Kasumi-1 (cell line): ENCODE results near the gene CTSG.
"Not testable (repeated sequence)": the region's sequence is repeated elsewhere in the genome, so short reads cannot be mapped to it uniquely, and the experiment has no call there.

ENCODE experiments used
- DNase-seq, 2 experiments: peaks; one replicate each; lab custom pipeline; 2025; lab: John Stamatoyannopoulos, UW

CTSG gene, protein sequence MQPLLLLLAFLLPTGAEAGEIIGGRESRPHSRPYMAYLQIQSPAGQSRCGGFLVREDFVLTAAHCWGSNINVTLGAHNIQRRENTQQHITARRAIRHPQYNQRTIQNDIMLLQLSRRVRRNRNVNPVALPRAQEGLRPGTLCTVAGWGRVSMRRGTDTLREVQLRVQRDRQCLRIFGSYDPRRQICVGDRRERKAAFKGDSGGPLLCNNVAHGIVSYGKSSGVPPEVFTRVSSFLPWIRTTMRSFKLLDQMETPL

GRCh38 chr14:24576182-24576581 is at the start of gene CTSG:
Gene CTSG, minus strand, starts transcription at chr14:24576250. Its CDS starts 27 bp downstream, at chr14:24576223.
- DNase-seq = peak; percentile 92 to 95

DNA sequence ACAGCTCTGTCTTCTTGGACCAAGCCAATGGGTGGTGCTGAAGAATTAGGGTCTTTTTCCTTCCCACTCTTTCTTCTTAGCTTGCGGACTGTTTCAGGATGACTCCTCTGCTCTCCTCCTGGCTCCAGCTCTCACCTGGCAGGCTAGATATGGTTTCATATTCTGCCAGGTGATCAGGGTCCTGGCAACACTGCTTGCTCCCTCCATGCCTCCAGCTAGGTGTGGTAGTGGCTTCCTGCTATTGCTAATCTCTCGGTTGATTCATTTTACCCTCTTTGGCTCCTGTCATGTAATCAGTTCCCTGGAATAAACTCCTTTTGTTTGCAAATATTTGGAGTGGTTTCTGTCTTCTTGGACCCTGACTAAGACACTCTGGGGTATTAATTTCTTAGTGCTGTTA is 37.7 kb upstream of the CTSG start:
- no peak for DNase-seq

GRCh38 chr14:24613241-24613640 is 37.2 kb upstream of the CTSG start:
- peak; percentile 44 to 56 for DNase-seq

DNA sequence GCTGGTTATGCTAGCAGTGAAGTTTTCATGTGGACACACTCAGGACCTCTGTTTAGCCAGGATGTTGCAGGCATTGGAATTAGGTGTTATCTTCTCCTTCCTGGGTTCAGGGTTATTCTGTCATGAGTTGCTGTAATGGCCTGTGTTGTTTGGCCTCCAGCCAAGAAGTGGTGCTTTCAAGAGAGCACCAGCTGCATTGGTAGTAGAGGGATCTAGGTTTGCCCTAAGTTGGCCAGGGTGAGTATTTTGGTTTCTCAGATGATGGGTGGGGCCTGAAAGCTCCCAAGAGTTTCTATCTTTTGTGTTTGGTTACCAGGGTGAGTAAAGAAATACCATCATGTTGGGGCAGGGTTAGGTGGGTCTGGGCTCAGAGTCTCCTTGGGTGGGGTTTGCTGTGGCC is 36.1 kb upstream of the CTSG start:
- DNase-seq = no peak

DNA sequence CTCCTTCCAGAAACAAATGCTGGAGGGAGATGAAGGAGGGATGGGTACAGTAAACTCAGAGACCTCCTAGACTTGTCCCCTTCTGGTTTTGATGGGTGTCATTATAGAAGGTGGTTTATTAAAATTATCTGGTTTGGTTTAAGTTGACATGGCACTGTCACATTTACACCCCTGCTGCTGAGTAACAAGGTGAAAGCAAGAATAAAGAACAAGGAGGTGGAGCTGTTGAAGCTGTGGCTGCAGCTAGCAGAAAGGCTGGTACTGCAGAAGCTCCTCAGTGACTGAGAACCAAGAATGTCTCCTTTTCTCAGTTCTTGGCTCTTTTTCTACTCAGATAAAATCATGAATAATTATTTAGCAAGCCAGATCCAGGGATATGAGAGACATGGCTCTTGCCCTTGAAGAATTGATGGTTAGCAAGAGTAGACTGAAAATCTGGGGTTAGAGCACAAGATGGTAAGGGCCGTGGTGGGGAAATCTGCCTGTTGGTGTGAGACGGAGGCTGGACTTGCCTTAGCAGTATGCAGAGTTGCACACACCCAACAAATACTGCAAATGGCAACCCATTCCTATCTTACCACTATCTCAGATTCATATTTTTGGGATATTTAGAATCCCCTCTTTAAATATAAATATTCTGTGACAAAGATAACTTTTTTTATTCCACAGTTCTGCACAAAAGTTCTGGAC is 33.8 kb upstream of the CTSG start, which contains the start of gene GZMH:
TSS of gene GZMH (minus strand) at position 31 of the 690 bp plus-strand sequence. CDS start 72 bp downstream, outside the sequence.
- DNase-seq = no peak

GRCh38 chr14:24607635-24608514 is 31.8 kb upstream of the CTSG start:
- peak; percentile 40 to 44 for DNase-seq

DNA sequence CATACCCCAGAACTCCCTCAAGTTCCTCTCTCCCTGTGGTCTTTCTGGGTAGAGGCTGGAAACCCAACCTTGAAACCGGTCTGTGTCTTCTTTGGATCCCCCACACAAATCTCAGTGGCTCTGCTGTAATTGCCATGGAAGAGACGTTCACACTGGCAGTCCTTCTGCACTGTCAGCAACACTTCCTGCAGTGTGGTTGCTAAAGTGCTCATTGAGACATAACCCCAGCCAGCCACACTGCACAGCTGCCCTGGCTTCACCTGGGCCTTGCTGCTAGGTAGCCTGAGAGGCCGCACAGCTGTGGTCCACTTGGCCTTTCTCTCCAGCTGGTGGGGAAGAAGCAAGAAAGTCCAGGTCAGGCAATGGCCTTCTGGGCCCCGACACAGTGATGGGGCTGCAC is 31.0 kb upstream of the CTSG start:
- DNase-seq = peak; percentile 5 to 11

DNA sequence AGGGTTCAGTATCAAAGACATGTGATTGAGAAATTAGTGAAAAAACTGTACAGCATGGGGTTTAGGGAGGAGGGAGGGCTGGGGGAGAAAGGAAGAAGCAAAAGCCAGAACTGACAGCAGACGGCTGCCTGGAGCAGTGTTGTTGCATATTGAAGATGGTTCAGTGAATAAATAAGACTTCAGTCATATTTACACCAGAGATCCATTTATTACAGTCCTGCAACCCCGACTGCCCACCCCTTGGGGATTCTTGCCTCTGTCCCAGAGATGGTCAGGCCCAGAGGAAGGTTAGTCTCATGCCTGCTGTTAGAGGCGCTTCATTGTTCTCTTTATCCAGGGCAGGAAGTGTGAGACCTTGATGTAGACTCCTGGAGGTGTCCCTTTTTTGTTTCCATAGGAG is 30.2 kb upstream of the CTSG start:
- DNase-seq = no peak

DNA sequence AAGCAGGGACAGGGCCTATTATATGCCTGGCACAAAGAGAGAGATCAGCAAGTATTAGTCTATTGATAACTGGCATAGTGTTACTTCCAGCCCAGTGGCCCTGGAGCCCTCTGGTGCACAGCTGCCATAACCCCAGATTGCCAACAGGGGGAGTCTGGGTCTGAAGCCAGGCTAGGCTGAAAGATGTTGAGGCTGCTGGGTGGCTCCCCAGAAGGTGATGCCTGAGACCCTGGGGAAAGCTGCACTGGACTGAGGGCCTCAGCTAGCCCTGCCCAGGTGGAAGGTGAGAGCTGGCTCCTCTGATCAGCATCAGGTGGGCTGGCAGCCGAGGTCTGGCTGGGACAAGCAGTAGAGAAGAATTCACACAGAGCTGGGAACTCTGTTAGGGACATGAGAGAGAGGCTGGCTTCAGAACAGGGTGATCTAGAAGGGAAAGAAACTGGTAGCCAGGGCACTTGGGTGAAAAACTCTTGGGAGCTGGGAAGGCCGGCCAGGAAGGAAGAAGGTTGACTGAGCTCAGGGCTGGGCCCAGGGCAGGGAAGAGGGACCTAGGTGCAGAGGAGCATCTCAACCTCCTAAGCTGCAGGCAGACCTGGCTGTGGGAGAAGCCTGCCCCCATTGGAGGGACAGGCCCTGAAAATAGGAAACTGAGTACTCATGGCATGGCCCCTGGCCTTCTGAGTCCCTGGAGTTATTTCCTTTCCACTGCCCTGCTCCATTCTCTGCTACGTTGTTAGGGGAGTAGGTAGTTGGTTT is 29.6 kb upstream of the CTSG start:
- DNase-seq = peak; percentile 46 to 54

- DNase-seq = no peak
Measured at GRCh38 chr14:24597403-24597802, 21.4 kb upstream of the CTSG start.

DNA sequence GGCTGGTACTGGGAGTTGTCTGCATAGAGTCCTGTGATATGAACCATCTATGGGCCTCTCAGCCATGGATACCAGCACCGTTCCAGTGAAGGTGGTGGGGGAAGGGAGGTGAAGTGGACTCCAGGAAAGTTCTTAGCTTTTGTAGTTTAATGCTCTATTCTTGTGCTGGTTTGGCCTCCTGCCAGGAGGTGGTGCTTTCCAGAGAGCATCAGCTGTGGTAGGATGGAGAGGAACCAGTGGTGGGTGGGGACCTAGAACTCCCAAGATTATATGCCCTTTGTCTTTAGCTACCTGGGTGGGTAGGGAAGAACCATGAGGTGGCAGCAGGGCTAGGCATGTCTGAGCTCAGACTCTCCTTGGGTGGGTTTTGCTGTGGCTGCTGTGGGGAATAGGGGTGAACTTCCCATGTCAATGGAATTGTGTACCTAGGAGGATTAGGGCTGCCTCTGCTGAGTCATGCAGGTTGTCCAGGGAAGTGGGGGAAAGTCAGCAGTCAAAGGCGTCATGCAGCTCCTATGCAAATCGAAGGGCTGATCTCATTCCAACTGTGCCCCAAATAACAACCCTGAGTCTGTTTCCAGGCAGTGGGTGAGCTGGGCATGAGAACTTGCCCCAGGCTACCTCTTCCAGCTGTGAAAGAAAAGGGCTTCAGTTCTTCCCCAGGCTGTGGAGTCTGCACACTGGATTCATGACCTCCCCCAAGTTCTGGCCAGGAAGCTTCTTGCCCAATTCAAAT is 19.2 kb upstream of the CTSG start:
- DNase-seq = no peak

- DNase-seq = not testable (repeated sequence)
Measured at GRCh38 chr14:24591004-24591403, 15.0 kb upstream of the CTSG start.

GRCh38 chr14:24584402-24584801 is 8.4 kb upstream of the CTSG start:
- not testable (repeated sequence) for DNase-seq

DNA sequence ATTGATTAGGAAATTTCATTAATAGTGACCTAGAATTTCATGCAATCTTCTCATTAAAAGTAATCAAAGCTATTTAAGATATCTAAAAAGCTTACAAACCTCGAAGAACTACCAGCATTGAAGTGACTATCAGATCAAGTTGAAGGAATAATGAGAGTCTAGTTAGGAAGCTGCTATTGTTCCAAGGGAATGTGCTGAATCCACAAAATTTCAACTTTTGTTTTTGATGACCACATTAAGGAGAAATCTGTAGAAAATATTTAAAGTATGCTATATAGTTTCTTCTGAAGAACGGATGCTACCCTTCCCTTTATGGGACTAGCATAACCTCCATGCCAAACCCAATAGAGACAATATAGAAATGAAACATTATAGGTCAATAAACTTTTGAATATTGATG is 2.5 kb upstream of the CTSG start:
- DNase-seq = no peak

GRCh38 chr14:24576771-24577170 is 721 bp upstream of the CTSG start:
- peak; percentile 6 to 25 for DNase-seq

- no peak for DNase-seq
Measured at GRCh38 chr14:24574206-24574774, 1.8 kb downstream of the CTSG start.

GRCh38 chr14:24566318-24566717 is 9.7 kb downstream of the CTSG start:
- no peak for DNase-seq

GRCh38 chr14:24565766-24566165 is 10.3 kb downstream of the CTSG start:
- DNase-seq = no peak

GRCh38 chr14:24563505-24563904 is 12.5 kb downstream of the CTSG start:
- no peak for DNase-seq

DNA sequence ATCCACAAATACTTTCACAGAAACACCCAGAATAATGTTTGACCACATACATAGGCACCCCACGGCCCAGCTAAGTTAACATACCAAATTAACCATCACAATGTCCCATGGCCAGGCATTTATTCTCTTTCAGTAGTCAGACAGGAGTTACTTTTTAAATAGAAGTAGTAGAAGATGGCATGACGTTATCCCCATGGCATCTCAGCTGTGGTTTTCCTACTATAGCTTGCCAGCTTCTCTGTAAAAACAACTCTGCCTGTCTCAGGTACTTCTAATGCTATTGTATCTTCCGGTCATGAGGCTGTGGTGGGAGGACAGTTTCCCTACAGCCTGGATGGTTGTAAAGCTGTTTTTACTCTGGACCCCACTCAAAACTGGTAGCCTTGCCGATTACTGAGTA is 19.3 kb downstream of the CTSG start:
- no peak for DNase-seq

DNA sequence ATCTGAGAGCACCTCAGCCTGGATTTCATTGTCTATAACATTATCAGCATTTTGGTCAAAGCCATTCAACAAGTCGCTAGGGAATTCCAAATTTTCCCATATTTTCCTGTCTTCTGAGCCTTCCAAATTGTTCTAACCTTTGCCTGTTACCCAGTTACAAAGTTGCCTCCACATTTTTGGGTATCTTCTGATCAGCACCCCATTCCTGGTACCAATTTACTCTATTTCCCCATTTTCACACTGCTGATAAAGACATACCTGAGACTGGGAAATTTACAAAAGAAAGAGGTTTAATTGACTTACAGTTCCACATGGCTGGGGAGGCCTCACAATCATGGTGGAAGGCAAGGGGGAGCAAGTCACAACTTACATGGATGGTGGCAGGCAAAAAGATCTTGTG is 27.0 kb downstream of the CTSG start:
- not testable (repeated sequence) for DNase-seq
